ENCODE measurements around the gene STK32B. TPM values are rescaled to one million over a fixed set of nuclear protein-coding genes. Genes with fewer than 3 reads are reported as not detected.

Gene STK32B
- total RNA-seq, 3 donors from 2014 or later: 2.2 to 5.0 (median 4.6) TPM

- Histone ChIP-seq H3K36me3 (no peaks in the 10 kb centered on the region), H3K27ac (no peak overlapping the region), H3K9me3 (no peaks in the 10 kb centered on the region), H3K4me1 (no peaks in the 10 kb centered on the region), H3K4me3 (no peak overlapping the region), H3K27me3 (no peaks in the 10 kb centered on the region)
- DNase-seq (ENCODE audit: low spot score in 2 of 2): no peak
- TF ChIP-seq POLR2A (IDR thresholded peaks at IDR 0.05) (no peak), POLR2AphosphoS5 (IDR thresholded peaks at IDR 0.05) (no peak), CTCF (IDR thresholded peaks at IDR 0.05) (no peak)
- intact Hi-C loops (cut with DNase I; ENCODE audit: low total_unique reads): no loop called here
Measured at GRCh38 chr4:5447755-5448154, 396.5 kb downstream of the STK32B start.

- no peak for DNase-seq (ENCODE audit: low spot score in 2 of 2)
- no peak overlapping the region for H3K4me3 ChIP-seq
- no peaks in the 10 kb centered on the region for H3K27me3 ChIP-seq
- no peak overlapping the region for H3K27ac ChIP-seq
- H3K4me1 ChIP-seq: no peaks in the 10 kb centered on the region
- TF ChIP-seq POLR2A (IDR thresholded peaks at IDR 0.05) (no peak), POLR2AphosphoS5 (IDR thresholded peaks at IDR 0.05) (no peak), CTCF (IDR thresholded peaks at IDR 0.05) (no peak)
- intact Hi-C loops (cut with DNase I; ENCODE audit: low total_unique reads): no loop called here
- no peaks in the 10 kb centered on the region for H3K36me3 ChIP-seq
- no peaks in the 10 kb centered on the region for H3K9me3 ChIP-seq
Measured at GRCh38 chr4:5448221-5448620, 396.9 kb downstream of the STK32B start.

GRCh38 chr4:5451243-5451642, 400.0 kb downstream of the STK32B start:
- Histone ChIP-seq H3K4me1 (no peaks in the 10 kb centered on the region), H3K4me3 (no peak overlapping the region), H3K36me3 (no peaks in the 10 kb centered on the region), H3K9me3 (no peaks in the 10 kb centered on the region), H3K27ac (no peak overlapping the region), H3K27me3 (no peaks in the 10 kb centered on the region)
- TF ChIP-seq POLR2AphosphoS5 (IDR thresholded peaks at IDR 0.05) (no peak), POLR2A (IDR thresholded peaks at IDR 0.05) (no peak), CTCF (IDR thresholded peaks at IDR 0.05) (no peak)
- DNase-seq (ENCODE audit: low spot score in 2 of 2): no peak
- intact Hi-C loops (cut with DNase I; ENCODE audit: low total_unique reads): no loop called here

- peak in 1 of 2 donors; percentile 31 for DNase-seq (ENCODE audit: low spot score in 2 of 2)
- Histone ChIP-seq H3K4me3 (no peak overlapping the region), H3K36me3 (no peaks in the 10 kb centered on the region), H3K9me3 (no peaks in the 10 kb centered on the region), H3K27me3 (no peaks in the 10 kb centered on the region), H3K27ac (no peak overlapping the region), H3K4me1 (no peaks in the 10 kb centered on the region)
- intact Hi-C loops (cut with DNase I; ENCODE audit: low total_unique reads): no loop called here
- no peak for TF ChIP-seq CTCF (IDR thresholded peaks at IDR 0.05)
- TF ChIP-seq POLR2AphosphoS5 (IDR thresholded peaks at IDR 0.05): no peak
- TF ChIP-seq POLR2A (IDR thresholded peaks at IDR 0.05): no peak
Measured at GRCh38 chr4:5452156-5452555, 400.9 kb downstream of the STK32B start.

- H3K27me3 ChIP-seq: no peaks in the 10 kb centered on the region
- H3K4me1 ChIP-seq: no peaks in the 10 kb centered on the region
- intact Hi-C loops (cut with DNase I; ENCODE audit: low total_unique reads): no loop called here
- H3K27ac ChIP-seq: no peak overlapping the region
- H3K4me3 ChIP-seq: no peak overlapping the region
- TF ChIP-seq POLR2A (IDR thresholded peaks at IDR 0.05) (no peak), POLR2AphosphoS5 (IDR thresholded peaks at IDR 0.05) (no peak), CTCF (IDR thresholded peaks at IDR 0.05) (no peak)
- H3K9me3 ChIP-seq: no peaks in the 10 kb centered on the region
- peak in 1 of 2 donors; percentile 34 for DNase-seq (ENCODE audit: low spot score in 2 of 2)
- H3K36me3 ChIP-seq: no peaks in the 10 kb centered on the region
Measured at GRCh38 chr4:5455003-5455585, 403.8 kb downstream of the STK32B start.
